ENCODE results near the gene LCE1F.

LCE1F gene, protein sequence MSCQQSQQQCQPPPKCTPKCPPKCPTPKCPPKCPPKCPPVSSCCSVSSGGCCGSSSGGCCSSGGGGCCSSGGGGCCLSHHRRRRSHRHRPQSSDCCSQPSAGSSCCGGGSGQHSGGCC

DNA sequence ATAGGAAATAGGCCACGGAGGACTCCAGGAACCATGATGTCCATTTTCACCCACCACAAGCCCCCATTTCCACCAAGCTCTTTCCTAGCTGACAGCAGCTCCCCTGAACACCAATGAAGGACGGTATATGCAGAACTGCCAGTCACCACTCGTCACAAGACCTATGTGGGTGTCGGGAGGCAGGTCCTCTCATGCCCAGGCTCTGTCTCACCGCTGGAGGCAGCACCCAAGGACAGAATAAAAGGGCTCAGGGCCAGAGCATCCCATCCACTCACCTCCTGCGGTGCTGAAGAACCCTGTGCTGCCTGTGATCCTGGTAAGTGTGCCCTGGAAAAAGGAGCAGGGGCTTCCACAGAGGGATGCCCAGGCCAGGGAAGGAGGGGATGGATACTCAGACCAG, at the start of gene LCE1F:
Gene LCE1F, plus strand, starts transcription at position 266 of the 400 bp plus-strand sequence. CDS start 1,232 bp downstream, outside the sequence.
- no peak for DNase-seq

DNA sequence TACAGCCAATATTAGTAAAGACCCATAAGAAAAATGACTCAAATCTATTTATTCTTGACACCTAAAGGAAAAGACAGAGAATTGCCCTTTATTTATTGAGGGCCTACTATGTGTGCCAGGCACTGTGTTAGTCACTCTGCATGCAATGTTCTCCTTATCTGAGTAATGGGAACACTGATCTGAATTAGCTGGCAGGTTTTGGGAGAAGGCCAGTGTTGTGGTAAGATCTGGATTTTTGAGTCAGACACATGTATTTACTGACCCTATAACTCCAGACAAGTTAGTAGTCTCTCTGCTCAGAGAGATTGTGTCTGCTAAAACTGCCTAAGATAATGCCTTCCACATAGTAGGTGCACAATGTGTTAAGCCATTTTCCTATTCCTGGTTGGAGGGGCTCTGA, 49.7 kb upstream of the LCE1F start:
- no peak for DNase-seq

DNA sequence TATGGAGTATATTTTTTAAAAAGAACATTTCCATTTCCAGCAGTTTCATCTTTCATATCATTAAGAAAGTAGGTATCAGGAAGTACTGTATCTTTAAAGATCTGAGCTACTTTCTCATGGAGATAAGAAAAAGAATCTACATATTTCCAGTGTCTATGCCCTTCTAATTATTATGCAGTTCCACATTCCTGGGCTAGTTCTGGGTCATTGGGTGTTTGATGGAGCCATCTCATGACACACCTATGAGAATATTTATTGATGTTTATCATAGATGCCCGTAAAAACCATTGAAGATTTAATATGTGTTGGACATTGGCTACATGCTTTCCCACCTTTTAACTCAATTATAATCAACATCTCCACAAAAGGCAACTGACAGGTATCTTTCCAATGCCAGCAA, 46.0 kb upstream of the LCE1F start:
- DNase-seq, result no peak

DNA sequence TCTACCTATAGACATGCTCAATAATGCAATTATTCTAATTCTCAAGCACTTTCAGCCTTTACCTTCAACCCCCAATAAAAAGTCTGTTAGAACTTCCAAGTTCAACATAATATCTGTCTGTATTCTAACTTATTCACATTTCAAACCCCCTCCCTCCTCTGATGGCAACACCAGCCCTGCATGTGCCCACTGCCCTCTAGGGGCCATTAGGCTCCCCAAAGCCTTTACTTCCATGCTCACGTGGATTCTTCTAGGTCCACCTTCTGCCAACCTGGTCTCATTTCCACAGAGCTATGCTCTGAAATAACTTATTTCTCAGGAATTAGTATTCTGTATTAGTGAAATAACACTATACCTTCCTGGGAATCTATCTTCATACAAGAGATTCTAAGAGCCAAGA, 39.3 kb upstream of the LCE1F start:
- DNase-seq, result no peak

DNA sequence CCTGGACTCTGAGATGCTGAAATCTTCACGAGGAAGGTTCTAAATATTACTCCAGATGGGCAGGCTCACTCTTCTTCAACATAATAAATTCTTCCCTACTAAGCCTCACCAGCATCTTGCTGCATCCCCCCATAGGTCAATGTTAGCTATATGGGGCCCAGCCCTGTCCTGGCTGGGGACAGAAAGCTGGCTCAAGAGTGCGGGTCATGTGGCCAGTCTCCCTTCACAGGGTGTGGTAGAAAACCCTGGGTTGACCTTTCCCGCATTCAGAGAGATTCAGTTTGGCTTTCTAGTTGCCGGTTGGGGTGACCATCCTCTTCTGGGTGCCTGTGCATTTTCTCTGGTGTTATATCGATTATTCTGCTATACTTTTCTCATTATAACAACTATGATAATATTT, 36.9 kb upstream of the LCE1F start:
- no peak for DNase-seq

DNA sequence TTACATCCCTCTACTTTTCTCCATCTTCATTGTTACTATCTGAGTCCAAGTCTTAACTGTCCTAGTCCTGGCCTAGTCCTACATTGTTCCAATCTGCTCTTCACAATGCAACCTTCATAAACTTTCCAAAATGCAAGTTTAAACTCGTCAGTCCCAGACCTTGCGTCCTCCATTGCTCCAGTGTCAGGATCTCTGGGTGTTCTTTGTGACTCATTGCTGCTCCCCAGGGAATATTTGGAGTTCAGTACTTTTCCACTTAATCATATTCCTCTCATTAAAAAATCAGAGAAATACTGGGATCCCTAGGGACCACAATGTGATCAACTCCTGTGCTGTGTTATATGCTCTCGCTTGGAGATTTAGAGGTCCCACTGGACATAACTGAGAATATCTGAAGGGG, 35.1 kb upstream of the LCE1F start:
- DNase-seq, result no peak

DNA sequence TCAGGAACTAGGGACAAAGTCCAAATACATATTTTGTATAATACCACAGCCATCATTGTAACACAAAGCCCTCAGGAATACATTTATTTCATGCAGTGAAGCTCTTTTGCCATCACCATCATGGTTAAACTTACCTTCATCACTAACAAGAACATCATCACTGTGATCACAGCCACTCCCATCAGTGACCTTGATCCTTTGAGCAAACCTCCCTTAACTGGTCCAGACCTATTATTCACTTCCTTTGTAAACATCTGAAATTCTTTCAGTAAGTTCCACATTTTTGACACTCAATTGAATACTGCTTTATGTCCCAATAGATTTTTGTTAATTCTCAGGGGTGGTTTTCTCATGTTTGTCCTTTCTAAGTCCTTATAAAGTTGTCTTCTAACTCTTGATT, 33.3 kb upstream of the LCE1F start:
- DNase-seq, result no peak

DNA sequence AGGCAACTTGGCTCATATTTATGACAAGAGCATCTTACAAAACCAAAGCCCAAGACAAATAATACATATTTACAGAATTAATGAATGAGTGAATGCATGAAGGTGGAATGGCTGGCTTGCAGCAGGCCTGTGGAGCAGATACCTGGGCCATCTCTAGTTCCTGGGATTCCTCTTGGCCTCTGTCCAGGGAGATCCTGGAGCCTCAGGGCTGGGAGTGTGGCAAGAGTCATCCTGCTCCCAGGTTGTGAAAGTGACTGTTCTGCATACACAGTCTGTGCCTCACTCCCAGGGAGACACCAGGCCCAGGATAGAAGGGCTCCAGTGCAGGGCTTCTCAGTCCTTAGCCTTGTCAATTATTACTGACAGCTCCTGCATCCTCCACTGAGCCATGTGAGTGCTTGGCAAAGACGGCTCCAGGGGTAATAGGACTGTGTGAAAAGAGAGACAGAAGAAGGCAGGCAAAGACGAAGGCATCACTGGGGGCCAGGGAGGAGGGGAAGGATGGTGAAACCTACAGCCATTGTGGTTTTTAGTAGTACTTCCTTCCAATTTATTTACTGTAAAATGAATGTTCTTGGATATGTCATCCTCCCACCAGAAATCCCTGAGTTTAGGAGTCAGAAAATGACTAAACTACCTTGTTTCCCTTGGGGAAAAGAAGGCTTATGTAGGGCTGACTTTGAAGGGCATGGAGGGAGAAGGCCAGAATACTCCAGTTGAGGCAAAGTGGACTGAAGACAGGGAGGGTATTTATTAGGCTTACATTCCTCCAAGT, 31.4 kb upstream of the LCE1F start:
- no peak for DNase-seq

DNA sequence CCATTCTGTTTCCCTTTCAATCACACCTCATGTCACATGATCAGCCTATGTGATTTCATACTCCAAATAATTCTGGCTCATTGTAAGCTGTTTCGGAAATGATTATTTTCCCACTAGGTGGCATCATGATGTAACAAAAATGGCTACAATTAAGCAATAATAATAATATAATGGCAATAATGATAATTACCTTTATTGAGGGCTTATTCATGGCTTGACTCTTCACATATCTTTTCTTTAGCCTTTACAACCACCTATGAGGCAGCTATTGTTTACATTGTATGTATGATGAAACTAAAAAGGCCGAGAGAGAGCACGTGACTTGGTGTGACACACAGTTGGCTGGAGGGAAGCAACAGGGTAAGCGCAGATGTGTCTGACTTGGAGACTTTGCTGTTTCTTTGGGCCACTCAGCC, 29.6 kb upstream of the LCE1F start:
- no peak for DNase-seq

DNA sequence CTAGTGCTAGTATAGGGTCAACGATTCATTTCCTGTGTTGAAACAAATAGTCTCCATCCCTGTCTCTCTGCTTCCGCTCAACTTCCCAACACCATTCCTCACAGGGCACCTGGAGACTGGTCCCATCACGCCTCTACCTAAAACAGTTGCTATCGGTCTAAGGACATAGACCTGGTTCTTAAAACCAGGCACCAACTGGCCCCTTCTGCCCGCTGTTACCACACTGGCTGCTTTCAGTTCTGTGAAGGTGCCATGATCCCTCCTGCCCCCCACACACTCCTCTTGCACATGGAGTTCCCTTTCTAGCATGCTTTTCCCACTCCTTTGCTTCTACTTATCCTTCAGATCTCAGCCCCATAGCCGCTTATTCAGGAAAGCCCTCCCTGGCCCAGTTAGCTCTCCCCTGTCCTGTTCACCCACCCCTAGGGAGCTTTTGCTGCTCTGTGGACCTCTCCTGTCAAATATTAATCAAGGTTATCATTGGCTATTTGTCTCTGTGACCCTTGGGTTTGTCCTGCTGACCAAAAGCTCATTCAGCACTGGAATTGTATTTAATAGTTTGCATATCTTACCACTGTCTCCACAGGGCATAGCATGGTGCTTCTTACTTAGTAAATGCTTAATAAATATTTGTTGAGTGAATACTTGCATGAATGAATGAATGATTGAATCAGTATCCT, 29.0 kb upstream of the LCE1F start:
- DNase-seq, result no peak

DNA sequence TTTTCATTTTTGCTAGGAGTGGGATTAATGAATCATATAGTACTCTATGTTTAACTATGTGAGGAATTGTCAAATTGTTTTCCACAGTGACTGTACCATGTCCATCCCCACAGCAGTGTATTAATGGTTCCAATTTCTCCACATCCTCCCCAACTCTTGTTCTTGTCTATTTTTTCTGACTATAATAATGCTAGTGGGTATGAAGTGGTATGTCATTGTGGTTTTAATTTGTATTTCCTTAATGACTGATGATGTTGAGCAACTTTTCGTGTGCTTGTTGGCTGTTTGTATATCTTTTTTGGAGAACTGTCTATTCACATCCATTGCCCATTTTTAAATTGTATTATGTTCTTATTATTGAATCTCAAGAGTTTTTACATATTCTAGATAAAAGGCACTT, 27.1 kb upstream of the LCE1F start:
- no peak for DNase-seq

DNA sequence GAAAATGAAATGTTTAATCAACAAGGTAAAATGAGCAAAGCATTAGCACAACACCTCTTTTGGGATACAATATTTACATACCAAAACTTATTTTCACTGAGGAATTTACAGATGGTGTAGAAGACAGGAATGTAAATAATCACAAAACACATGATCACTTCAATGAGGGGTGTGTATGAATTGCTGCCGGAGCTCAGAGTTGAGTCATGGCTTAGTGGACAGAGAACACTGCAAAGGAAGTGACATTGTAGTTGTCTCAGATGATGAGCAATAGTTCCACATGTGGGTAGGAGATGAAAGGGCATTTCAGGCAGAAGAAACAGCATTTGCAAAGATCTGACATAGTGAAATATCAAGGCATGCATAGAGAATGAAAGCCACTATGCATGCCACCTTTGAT, 22.7 kb upstream of the LCE1F start:
- no peak for DNase-seq

DNA sequence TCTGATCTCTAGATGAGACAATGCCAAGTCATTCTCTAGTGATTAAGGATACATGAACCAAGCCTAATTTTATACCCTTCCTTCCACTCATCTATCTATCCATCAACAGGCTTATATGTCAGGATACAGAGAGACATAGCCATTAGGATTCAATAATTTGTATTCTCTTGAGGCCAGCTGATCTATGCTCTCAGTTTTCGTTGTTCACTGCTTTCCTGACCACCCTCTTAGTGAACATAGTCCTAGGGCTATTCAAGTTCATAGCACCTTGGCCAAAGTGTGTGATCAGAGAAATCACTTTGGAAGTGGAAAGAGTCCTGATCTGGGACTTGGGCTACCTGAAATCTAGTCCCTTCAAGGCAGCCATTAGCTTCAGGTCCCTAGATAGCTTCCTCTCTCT, 21.4 kb upstream of the LCE1F start:
- no peak for DNase-seq

DNA sequence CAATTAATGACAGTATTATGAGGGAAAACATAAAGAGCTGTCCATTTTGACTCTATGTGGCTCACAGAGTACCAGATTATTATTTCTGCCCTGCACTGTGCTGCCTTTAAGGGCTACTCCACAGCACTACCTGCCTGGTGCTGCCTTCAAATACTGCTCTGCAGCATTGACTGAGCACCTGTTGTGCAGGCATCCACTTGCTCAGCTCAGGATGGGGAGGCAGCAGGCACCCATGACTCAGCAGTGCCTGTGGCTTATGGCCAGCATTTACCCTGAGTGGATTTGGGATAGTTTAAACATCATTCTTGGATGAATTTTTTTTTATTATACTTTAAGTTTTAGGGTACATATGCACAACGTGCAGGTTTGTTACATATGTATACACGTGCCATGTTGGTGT, 18.1 kb upstream of the LCE1F start:
- DNase-seq, result no peak

DNA sequence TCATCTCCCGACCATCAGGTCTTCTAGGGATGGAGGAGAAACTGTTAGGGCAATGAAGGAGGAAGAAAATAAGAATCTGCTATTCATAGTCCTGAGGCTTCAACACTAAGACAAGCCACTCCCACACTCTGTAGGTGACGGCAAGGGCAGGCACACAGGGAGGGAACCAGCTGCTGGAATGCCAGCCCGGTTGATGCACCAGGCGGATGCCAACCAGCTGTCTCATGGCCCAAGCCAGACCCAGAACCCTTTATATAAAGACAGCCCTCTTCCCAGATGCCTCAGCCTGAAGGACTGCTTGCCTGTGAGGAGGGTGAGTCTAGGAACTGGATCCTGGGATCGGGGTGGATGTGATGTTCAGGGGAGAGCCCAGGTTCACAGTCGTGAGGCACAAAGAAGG, 17.2 kb upstream of the LCE1F start, which contains the start of gene KPRP:
Gene KPRP, plus strand, starts transcription at position 279 of the 400 bp plus-strand sequence. CDS start 1,564 bp downstream, outside the sequence.
- no peak for DNase-seq

DNA sequence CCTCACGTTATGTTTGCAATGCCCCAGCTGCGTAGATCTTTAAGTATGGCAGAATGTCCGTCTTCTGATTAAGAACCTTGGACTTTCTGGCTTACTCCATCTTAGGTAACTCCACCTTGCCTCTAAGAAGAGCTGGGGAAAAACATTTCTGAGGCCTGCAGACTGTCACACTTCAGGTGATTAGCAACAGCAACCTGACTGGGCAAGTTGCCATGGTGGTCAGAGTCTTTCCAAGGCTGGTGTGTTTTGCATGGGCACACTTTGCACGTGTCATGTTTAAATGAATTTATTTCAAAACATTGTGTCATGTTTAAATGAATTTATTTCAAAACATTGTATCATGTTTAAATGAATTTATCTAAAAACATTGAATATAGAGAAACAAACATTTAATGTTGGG, 16.3 kb upstream of the LCE1F start:
- DNase-seq, result no peak

DNA sequence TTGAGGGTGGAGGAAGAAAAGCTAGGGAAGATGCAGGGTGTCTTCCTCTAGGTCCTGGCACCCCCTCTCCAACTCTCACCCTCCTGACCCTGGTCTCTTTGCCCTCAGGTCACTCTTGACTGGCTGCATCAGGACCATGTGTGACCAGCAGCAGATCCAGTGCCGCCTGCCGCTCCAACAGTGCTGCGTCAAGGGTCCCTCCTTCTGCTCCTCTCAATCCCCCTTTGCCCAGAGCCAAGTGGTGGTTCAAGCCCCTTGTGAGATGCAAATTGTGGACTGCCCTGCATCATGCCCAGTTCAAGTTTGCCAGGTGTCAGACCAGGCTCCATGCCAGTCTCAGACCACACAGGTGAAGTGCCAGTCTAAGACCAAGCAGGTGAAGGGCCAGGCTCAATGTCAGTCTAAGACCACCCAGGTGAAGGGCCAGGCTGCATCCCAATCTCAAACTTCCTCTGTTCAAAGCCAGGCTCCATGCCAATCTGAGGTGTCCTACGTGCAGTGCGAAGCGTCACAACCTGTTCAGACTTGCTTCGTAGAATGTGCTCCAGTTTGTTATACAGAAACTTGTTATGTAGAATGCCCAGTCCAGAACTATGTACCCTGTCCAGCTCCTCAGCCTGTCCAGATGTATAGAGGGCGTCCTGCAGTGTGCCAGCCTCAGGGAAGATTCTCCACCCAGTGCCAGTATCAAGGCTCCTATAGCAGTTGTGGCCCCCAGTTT, 15.3 kb upstream of the LCE1F start:
- no peak for DNase-seq

DNA sequence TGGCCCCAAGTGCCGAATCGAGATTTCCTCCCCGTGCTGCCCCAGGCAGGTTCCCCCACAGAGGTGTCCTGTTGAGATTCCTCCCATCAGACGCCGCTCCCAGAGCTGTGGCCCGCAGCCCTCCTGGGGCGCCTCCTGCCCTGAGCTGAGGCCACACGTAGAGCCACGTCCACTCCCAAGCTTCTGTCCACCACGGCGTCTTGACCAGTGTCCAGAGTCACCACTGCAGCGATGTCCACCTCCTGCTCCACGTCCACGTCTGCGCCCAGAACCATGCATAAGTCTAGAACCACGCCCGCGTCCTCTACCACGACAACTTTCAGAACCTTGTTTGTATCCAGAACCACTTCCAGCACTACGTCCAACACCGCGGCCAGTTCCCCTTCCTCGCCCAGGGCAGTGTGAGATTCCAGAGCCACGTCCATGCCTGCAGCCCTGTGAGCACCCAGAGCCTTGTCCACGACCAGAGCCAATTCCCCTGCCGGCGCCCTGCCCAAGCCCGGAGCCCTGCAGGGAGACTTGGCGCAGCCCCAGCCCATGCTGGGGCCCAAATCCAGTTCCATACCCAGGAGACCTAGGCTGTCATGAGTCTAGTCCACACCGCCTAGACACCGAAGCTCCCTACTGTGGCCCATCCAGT, 14.3 kb upstream of the LCE1F start:
- DNase-seq, result no peak

DNA sequence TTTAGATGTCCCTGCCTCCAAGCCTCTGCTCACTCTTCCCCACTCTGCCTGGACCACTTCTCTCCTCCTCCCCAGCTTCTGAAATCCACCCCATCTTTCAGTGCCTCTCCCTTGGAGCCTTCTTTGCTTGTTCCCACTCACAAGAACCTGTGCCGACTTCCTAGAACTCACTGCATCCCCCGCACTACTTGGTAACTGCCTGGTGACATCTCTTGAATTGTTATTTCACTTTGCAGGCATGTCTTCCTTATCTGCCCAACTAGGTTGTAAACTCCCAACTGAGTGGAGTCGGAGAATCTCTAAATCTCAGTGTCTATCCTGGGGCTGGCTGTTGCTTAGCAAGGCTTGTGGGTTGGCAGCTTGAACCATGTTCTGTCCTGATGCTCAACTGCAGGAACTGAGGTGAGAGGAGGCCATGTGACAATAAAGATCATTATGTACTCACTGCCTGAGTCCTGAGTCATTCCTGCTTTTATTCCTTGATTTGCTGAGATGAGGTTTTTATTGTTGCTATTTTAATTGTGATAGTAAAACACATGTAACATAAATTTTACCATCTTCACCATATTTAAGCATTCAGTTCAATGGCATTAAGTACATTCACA, 13.2 kb upstream of the LCE1F start:
- DNase-seq, result no peak

DNA sequence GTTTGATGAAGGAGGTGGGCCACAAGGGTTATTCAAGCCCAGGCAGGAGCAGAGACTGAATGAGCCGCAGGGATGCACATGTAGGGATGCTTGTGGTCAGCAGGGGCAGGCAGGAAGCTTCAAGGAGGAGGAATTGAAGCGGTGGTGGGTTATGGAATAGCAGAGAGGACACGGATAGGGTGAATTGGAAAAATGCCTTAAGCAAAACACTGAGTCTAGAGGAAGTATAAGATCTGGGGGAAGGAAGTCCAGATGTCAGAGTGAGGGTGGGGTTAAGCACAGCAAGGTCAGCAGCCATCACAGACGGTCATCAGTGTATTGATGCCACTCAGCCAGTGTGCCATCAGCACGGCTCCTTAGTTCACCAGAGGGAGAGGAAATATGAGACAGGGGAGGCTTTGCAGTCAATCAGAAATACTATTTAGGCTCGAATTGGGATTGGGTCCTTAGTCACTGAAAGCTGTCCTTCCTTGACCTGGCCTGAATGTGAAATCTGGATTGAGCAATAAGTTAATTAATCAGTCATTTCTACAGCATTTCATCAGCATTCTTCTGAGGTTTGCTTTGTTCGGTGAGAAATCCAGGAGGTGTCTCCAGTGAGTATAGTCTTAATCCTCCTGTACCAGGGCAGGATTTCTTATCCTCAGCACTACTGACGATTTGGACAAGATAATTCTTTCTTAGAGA, 6.0 kb upstream of the LCE1F start:
- no peak for DNase-seq

DNA sequence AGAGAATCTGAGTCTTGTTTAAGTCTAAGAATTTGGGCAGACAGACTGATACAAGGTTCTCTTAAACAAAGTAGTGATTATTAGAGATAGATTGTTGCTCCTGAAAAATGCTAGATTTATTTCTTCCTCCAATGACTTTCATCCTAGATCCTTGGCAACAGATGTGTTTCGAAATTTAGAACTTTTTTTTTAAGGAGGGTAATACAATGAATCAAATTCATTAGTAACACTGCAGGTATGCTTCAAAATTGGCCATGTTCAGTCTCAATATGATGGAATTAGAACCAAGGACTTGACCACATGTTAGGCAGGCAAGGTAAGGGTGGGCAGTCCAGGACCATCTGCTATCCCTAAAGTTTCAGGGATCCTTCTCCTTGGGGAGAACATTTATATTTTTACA, 4.5 kb upstream of the LCE1F start:
- DNase-seq, result no peak

DNA sequence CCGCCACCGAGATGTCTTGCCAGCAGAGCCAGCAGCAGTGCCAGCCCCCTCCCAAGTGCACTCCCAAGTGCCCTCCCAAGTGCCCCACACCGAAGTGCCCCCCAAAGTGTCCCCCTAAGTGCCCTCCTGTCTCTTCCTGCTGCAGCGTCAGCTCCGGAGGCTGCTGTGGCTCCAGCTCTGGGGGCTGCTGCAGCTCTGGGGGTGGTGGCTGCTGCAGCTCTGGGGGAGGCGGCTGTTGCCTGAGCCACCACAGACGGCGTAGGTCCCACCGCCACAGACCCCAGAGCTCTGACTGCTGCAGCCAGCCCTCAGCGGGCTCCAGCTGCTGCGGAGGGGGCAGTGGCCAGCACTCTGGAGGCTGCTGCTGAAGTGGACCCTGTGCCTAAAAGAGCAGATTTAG, 1.4 kb downstream of the LCE1F start:
- DNase-seq, result no peak

Data from Kasumi-1 (cell line).